GM12874 (cell line): Measurements from ENCODE around the gene NEDD8.
A peak's percentile ranks its signal among the peaks of the same experiment; 100 is the strongest.

Experiments
- TF ChIP-seq, protein P1 (sequence below): IDR thresholded peaks from 2 replicates; pipeline ENCODE4 v1.5.1; 2011; ENCODE audit warnings: low read depth, mild to moderate bottlenecking, control low read depth, low read length, moderate library complexity; ENCODE audit not compliant: insufficient read depth

Gene NEDD8

DNA sequence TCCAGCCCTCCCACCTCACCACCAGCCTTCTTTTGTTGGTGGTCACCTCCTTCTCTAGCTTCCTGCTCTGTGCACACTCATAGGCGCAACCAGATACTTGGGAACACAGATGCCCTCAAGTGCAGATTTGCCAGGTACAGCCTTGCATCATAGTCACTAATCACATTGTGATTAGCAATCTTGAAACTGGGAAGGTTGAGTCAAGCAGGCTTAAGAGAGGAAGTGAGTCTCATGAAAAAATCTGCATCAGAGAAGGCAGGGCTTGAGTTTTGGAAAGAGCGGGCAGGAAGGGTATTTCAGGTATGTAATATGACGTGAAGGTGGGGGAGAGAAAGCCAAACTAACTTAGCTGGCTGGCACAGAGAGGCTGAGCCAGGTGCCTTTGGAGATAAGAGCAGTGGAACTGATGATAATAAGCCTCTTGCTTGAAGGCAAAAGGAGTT, 42.0 kb upstream of the NEDD8 start:
- TF ChIP-seq, protein P1, sequence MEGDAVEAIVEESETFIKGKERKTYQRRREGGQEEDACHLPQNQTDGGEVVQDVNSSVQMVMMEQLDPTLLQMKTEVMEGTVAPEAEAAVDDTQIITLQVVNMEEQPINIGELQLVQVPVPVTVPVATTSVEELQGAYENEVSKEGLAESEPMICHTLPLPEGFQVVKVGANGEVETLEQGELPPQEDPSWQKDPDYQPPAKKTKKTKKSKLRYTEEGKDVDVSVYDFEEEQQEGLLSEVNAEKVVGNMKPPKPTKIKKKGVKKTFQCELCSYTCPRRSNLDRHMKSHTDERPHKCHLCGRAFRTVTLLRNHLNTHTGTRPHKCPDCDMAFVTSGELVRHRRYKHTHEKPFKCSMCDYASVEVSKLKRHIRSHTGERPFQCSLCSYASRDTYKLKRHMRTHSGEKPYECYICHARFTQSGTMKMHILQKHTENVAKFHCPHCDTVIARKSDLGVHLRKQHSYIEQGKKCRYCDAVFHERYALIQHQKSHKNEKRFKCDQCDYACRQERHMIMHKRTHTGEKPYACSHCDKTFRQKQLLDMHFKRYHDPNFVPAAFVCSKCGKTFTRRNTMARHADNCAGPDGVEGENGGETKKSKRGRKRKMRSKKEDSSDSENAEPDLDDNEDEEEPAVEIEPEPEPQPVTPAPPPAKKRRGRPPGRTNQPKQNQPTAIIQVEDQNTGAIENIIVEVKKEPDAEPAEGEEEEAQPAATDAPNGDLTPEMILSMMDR: no peak

DNA sequence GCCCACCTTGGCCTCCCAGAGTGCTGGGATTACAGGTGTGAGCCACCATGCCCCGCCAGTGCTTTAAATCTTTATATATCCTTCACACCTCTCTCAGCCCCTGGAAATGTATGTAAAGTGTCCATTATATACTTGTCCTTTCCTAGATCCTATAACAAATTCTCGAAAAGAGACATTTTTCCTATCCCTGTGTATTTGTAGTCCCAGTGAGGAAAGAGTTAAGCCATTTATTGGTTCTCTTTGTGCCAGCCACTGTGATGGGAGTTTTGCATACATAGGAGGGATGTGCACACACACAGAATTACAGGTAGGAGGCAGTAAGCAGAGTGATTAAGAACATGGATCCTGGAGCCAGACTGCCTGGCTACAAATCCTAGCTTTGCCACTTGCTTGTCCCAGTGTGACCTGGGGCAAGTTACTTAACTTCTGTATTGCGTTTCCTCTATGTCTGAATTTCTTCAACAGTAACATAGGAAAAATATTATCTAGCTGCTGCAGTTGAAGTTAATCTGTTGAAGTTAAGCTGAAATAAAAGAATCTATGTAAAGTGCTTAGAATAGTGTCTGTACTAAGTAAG, 41.3 kb upstream of the NEDD8 start:
- TF ChIP-seq, protein P1: 0 out of 2 replicates have a peak, but pooled peaks have one; percentile 16

DNA sequence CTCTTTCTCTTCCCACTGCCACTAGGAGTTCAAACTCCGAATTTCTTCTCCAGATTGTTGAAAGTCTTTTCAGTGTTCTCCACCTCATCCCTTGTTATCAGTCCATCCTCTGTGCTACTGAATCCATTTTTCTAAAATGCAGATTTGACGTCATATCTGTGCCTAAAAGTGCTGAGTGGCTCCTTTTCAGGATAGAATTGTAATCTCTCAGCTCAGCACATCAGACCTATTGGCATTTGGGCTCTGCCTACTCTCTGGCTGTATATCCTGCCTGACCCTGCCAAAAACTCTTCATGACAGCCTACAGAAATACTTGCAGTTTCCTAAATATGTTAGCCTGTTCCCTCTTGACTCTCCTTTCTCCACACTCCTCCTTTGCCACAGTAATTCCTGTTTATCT, 40.3 kb upstream of the NEDD8 start:
- TF ChIP-seq, protein P1: no peak

- TF ChIP-seq, protein P1: no peak
These were observed 39.7 kb upstream of the NEDD8 start for GRCh38 chr14:24271834-24272263.

- TF ChIP-seq, protein P1: peak; percentile 92
These were observed 39.1 kb upstream of the NEDD8 start, which contains the start of gene RABGGTA for GRCh38 chr14:24271134-24271833. Gene RABGGTA, minus strand, starts transcription at chr14:24271597. Its CDS starts 482 bp downstream, at chr14:24271115.

GRCh38 chr14:24270537-24271133, 38.5 kb upstream of the NEDD8 start:
- TF ChIP-seq, protein P1: no peak

DNA sequence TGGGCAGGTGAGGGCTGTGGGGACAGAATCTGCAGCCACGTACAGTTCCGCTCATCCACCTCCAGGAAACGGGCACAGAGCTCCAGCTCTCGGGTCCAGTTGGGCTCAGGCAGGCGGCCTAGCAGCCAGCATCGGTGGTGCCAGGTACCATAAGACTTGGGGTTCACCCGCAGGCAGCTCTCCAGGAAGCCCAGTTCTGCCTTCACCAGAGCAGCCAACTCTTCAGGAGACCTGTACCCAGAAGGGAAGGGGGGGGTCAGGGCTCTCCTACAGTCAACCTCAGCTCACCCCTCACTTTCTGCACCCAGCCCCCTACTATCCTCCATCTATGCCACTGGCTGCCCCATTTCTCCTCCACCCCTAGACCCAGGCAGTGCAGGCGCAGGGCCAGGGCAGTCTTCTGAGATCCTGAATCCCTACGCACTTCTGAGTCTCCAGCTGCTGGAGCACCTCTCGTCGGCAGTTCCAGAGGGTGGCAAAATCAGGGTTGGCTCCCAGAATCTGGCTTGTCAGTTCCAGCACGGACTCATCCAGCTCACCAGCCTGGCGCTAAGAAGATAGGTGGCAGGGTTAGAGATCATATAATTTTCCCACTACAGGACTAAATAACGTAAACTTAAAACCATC, 37.9 kb upstream of the NEDD8 start:
- TF ChIP-seq, protein P1: no peak
